NCI-H1930 (cell line): Measurements from ENCODE around the gene NKG7.

ENCODE experiments used
- DNase-seq, 2 experiments: peaks; one replicate each; lab custom pipeline; 2025; lab: John Stamatoyannopoulos, UW

The NKG7 gene

GRCh38 chr19:51361239-51361638 lies 11.2 kb downstream of the NKG7 start:
- no peak for DNase-seq

DNA sequence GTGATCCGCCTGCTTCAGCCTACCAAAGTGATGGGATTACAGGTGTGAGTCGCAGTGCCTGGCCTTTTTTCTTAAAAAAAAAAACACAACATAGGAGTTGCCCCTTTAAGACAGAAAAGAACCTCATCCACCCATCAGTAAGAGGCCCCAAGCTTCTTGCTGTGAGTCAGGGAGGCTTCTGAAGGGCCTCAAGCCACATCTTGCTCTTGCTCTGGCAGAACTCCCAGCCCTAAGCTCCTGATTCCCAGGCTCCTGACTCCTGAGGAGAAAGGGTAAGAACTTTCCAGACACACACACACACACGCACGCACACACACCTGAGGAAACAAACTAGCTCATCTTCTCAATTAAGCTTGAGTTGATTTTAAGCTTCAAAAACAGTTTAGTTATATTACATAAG lies 13.2 kb downstream of the NKG7 start:
- DNase-seq, result no peak

- DNase-seq, result no peak
Observed at GRCh38 chr19:51357952-51358351, 14.5 kb downstream of the NKG7 start.

GRCh38 chr19:51356159-51356801 lies 16.2 kb downstream of the NKG7 start:
- no peak for DNase-seq

DNA sequence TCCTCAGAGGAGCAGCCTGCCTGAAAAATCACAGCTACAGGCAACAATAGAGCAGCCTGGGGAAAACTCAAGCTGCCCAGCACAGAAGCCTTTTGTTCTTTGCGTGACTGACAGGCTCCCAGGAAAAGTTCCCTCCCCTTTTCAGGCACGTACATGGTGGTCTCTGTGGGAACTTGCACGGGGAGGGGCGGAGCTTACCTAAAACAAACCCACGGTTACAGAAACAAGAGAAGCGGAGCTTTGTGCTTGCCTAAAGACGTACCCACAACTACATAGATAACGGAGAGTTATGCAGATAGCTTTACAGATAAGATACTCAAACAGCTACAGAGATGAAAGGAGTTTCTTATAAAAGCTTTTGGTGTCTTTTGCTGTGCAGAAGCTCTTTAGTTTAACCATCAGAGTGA lies 17.7 kb downstream of the NKG7 start:
- DNase-seq, result no peak

DNA sequence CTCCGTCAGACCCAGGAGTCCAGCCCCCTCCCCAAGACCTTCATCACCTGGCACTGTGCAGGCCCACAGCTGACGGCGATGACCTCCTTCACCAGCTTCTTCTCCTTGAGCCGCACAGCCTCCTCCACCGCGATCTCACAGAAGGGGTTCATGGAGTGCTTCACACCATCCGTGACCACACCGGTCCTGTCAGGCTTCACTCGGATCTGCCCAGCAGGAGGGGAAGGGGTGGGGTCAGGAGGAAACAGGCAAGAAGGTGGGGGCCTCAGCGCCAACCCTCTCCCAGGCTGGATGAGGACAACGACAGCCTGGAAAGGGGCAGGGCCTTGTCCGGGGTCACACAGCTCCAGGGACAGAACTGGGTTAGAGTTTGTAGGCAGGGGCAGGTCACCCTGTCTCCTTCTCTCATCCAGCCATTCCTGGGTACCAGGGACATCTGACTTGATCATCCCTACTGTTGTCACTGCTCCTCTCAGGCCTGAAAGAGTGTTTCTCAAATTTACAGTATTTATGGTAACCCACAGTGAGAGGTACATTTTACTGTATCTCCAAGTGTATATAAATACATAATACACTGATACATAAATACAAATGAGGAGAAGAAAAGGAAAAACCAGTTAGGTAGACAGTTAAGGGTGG lies 18.2 kb downstream of the NKG7 start:
- DNase-seq, result no peak

GRCh38 chr19:51352783-51353360 lies 19.6 kb downstream of the NKG7 start:
- no peak for DNase-seq

DNA sequence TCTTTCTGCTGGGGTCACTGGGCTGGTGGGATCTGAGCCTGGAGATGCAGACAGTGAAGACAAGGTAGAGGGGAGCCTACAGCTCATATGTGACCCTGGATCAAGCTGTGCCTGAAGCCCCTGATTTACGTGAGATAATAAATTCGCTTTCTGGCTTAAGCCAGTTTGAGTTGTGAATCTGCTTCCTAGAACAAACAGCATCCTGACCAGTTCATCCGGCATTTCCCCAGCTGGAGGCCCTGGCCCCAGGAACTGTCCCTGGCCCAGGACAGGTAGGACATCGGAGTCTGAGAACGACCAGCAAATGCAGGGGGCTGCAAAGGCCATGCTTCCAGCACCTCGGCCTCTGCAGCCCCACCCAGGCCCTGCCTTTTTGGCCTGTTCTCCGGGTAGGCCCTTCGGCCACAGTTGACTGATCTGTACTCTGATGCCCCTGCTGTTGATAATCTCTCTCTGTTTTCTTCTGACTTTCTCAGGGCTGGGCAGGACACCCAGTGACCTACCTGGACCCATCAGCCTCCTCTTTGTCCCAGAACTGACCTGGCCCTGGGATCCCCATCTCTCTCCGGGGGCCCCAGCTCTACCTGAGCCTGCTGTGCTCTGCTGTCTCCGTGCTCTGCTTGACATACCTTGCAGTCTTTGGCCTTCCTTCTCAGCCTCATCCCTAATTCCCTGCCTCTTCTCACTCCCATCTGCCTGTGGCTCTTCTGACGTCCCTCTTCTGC lies 21.0 kb downstream of the NKG7 start:
- no peak for DNase-seq

GRCh38 chr19:51347209-51347928 lies 25.1 kb downstream of the NKG7 start:
- DNase-seq, result no peak

DNA sequence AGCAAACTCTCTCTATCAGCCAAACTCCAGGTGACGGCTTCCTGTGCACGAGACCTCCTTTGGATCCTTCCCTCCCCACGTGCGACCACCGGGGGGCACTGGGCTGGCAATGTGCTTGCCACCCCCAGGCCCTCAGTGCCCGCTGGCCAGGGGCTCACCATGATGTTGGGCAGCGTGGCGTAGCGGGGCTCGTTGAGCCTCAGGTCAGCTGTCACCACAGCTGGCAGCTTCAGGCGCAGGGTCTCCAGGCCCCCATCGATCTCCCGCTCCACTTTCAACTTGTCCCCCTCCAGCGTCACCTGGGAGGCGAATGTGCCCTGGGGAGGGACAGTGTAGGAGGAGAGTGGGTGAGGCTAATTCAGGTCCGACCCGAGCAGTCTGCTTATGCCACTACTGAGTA lies 25.7 kb downstream of the NKG7 start:
- DNase-seq, result no peak

DNA sequence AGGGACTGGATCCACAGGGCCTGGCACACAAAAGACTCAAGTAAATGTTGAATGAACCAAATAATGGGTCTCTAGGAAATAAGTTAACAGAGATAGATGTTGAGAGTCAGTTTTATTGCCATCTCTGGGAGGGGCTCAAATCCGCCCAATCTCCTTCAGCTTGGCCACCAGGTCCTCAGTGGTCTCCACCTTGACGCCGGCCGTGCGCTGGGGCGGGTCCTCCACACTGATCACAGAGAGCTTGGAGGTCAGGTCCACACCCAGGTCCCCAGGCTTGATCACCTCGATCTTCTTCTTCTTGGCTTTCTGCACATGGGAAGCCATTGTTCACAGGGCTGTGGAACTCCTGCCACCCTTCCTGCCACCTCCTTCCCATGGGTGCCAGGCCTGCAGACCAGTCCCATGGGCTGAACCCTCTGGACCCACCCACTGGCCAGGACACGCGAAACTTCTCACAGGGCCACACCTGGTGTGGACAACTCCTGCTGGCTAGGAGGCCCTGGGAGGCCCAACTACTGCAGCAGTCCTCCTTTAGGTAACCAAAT lies 27.3 kb downstream of the NKG7 start:
- DNase-seq, result no peak

DNA sequence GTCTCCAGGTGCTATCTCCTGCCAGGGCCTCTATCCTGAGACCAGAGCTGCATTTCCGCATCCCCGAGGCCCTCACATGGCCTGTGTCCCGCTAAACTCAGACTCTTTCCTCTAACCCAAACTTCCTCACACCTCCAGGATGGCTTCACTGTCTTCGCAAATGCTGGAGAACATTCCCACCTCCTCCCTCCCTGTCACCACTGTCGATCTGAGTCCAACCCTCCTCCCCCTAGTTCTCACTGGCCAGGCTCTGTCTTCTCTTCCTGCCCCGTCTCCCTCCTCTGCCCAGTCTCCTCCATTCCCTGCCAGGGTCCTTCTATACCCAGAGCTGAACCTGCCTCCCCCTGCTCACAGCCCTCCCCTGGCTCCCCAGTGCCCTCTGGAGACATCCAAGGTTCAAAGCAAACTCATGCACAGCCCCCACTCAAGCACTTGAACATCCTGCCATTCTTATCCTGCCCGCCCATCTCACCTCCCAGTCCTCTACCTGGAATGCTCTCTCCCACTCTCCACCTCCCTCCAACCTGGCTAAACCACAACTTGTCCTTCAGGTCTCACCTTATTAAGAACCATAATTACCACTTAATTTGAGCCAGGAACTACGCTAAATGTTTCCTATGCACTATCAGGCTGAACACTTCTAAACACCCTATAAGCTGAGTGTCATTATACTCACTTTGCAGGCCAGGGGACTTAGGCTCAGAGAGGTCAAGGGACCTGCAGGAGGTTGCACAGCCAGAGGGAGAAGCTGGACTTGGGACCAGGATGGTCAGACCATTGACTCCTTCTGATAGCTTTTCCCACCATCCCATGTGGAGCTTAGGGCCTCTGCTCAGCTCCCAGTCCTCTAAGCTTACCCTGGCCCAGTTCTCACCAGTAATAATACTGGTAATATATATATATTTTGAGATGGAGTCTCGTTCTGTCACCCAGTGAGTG lies 29.6 kb downstream of the NKG7 start:
- DNase-seq, result no peak

GRCh38 chr19:51341976-51342580 lies 30.4 kb downstream of the NKG7 start, which contains the start of gene VSIG10L:
TSS of gene VSIG10L (minus strand) at chr19:51342139. CDS start at chr19:51342124, 15 bp downstream.
- DNase-seq, result no peak

DNA sequence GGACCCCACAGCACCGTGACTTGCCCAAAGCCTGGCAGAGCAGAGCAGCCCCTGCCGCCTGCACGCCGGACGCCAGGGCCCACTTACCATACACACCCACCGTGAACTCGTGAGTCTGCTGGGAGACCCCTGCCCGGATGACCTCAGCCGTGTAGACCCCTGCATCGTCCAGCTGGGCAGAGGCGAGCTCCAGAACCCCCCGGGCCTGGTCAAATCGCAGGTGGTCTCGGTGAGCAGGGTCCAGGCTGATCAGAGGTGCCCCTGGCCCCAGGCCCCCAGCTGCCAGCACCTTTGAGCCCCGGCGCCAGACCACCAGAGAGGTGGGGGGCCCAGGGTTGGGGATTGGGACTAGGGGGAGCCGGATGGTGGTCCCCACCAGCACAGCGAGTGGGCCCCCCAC lies 31.4 kb downstream of the NKG7 start:
- DNase-seq, result no peak

- DNase-seq, result peak; percentile 90 to 94
Observed at GRCh38 chr19:51339687-51340656, 32.5 kb downstream of the NKG7 start.

DNA sequence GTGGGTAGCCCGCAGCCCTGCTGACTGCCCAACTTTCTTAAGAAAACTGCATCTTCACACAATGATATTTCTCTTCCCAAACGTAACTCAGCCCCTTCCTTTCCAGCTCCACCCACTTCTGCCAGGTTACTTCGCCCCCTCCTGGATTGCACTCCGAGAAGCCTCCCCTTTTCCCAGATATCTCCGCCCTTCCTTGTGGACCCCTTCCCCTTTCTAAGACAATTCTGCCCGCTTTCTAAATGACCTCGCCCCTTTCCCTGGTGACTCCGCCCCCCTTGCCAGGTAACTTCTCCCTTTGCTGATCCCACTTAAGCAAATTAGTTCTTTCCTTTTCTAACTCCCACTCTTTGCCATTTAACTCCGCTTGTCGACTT lies 33.2 kb downstream of the NKG7 start:
- DNase-seq, result peak; percentile 67 to 71

GRCh38 chr19:51338563-51339312 lies 33.7 kb downstream of the NKG7 start:
- peak; percentile 75 to 81 for DNase-seq

DNA sequence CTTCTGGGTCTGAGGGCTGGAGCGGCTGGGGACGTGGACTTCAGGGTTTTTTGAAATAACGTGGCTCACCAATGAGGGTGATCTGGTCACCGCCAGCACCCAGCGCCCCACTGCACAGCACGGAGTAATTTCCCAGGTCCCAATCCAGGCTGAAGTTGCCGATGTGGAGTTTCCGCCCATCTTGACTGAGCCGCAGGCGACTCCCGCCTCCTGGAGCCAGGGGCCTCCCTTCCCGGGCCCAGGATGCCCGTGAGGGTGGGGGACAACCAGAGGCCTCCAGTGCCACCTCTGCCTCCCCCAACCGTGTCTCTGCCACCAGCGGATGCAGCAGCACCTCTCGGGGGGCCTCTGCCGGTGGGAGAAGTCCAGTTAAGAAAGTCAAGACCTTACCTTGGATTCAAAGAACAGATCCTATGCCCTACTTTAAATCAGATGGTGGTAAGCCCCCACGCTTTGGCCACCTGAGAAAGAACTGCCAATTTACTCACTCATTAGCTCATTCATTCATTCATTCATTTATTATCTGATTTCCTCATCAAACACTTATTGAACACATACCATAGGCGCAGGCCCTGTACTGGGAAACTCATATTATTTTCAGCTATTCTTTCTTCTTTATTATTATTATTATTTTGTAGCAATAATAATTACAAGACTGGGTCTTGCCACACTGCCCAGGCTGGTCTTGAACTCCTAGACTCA lies 34.4 kb downstream of the NKG7 start:
- no peak for DNase-seq
